ENCODE measurements around the gene PPIP5K2. TPM values are rescaled to one million over a fixed set of nuclear protein-coding genes. Genes with fewer than 3 reads are reported as not detected.
"Not testable (repeated sequence)": the region's sequence is repeated elsewhere in the genome, so short reads cannot be mapped to it uniquely, and the experiment has no call there.

The PPIP5K2 gene
- total RNA-seq, 1 donor from 2014 or later = 70.8 TPM

DNA sequence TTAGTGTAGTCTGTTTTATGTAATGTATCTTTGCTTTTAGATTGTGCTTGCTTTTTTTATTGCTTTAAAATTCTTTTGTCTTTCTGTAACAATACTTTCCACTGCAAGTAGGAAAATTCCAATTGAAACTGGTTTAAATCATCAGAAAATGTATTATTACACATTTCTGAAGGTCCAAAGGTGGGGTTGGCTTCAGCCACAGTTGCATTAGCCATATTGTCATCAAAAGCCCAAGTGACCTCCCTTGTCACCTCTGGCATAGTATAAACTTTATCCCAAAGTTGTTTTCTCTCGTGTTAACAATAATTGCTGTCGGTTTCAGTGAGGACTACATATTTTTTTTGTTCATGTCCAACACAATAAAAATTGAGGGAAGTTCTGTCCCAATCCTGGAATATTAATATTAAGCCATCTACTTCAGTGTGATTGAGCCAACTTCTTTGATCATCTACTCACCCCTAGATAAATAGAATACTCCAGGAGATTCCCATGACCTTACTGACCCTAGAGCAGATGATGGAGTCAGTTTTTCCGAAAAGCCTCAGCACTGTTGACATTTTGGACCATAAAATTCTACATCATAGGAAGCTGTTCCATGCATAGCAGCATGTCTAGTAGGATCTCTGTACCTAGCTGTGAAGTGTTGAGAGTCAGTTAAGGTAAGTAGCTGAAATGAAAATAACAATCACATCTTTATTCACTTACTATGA, 86.0 kb downstream of the PPIP5K2 start:
- intact Hi-C loops (cut with micrococcal nuclease) = no loop called here

DNA sequence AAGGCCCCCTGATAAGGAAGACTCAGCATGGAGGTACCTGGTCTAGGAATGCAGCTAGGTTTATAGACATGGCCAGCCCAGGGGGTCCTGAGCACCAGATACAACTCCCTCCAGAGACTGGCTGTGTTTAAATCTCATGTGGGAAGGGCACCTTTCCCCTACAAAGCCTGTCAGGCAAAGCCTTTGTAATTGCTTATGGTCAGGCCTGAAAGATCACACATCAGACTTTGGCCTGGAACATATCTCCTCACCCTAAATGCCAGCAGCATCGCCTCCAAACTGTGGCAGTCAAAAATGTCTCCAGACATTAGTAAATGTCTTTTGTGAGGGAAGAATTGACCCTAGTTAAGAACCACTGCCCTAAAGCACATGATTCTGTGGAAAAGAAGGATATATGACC, 86.9 kb downstream of the PPIP5K2 start:
- intact Hi-C loops (cut with micrococcal nuclease) = no loop called here

DNA sequence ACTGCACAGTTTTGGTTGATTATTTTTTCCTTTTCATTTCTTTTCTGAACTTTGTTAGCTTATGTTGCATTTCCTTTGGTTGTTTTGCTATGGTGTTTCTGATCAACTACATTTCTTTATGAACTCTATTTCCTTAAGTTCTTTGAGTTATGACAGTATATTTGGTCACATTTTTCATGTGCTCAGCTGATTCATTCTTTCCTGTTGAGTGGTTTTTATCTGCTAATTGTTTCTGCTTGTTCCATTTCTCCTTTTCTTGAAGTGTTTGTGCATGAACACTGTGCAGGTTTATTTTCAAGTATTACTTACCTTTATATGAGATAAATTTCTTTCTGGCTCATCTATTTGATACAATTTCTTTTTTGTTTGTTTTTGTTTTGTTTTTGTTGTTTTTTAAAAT, 87.6 kb downstream of the PPIP5K2 start:
- intact Hi-C loops (cut with micrococcal nuclease) = no loop called here

GRCh38 chr5:103208460-103208859, 88.4 kb downstream of the PPIP5K2 start:
- intact Hi-C loops (cut with micrococcal nuclease) = no loop called here

DNA sequence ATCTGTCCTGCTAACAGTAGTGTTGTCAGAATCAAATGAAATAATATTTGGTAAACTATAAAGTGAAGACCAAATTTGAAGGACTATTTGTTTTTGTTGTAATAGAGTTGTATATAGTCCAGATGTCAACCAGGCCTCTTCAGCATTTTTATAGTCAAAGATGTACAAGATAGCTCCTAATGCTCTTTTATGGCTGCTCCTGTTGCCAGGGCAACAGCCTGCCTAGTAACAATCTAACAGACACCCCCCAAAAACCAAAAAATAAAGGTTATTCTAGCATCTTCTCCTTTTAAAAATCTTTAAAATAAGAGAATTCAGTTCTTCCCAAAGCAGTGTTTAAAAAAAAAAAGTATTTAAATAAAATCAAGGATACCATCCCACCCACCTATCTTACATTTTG, 89.0 kb downstream of the PPIP5K2 start:
- intact Hi-C loops (cut with micrococcal nuclease) = no loop called here

DNA sequence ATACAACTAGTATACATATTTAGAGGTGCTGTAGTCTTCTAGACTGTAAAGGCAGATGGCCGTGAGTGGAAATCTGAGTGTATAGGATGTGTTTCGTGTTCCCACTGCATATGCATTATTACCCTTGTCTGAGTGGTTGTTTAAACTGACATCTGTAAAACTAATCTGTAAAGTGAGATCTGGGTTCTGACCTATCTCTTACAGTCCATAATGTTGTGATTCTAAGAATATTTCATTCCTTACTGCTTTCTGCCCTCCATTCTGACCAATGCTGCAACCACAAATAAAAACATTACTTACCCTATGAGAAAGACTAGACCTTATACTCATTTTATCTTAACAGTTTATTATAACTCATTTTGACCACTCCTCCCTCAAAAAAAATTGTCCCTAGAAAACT, 90.9 kb downstream of the PPIP5K2 start:
- intact Hi-C loops (cut with micrococcal nuclease) = loop anchor here (5.0 kb wide), 1 partner anchor 89 kb away; the partner anchor contains the start of genes GIN1 and PPIP5K2

- intact Hi-C loops (cut with micrococcal nuclease) = loop anchor here (2.0 to 5.0 kb wide), 3 partner anchors 23 to 90 kb away; partner anchors contain the start of genes GIN1, MACIR and PPIP5K2
These were observed 91.8 kb downstream of the PPIP5K2 start for GRCh38 chr5:103211576-103212561.

- intact Hi-C loops (cut with micrococcal nuclease) = no loop called here
These were observed 96.0 kb downstream of the PPIP5K2 start for GRCh38 chr5:103216137-103216536.

GRCh38 chr5:103216697-103217096, 96.6 kb downstream of the PPIP5K2 start:
- intact Hi-C loops (cut with micrococcal nuclease) = no loop called here

DNA sequence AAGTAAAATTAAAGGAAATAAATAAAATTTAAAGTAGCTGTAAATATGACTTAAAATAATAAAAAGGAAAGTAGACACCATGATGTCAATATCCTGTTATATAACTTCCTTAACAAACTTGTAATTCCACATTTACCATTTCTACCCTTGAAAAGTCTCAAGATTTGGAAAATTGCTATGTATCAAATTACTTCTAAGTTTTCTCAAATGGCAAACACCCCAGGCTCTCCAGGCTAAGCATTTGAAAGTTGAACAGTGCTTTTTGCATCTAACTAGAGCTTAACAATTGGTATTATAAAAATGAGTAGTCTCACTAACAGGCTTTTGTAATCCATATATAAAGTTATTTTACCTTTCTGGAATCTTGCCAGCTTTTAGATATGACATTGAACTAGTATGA, 97.0 kb downstream of the PPIP5K2 start:
- intact Hi-C loops (cut with micrococcal nuclease) = no loop called here

GRCh38 chr5:103218164-103218563, 98.1 kb downstream of the PPIP5K2 start:
- intact Hi-C loops (cut with micrococcal nuclease) = no loop called here

- intact Hi-C loops (cut with micrococcal nuclease) = not testable (repeated sequence)
These were observed 99.0 kb downstream of the PPIP5K2 start for GRCh38 chr5:103219074-103219473.

- intact Hi-C loops (cut with micrococcal nuclease) = no loop called here
These were observed 103.2 kb downstream of the PPIP5K2 start for GRCh38 chr5:103223031-103223955.

DNA sequence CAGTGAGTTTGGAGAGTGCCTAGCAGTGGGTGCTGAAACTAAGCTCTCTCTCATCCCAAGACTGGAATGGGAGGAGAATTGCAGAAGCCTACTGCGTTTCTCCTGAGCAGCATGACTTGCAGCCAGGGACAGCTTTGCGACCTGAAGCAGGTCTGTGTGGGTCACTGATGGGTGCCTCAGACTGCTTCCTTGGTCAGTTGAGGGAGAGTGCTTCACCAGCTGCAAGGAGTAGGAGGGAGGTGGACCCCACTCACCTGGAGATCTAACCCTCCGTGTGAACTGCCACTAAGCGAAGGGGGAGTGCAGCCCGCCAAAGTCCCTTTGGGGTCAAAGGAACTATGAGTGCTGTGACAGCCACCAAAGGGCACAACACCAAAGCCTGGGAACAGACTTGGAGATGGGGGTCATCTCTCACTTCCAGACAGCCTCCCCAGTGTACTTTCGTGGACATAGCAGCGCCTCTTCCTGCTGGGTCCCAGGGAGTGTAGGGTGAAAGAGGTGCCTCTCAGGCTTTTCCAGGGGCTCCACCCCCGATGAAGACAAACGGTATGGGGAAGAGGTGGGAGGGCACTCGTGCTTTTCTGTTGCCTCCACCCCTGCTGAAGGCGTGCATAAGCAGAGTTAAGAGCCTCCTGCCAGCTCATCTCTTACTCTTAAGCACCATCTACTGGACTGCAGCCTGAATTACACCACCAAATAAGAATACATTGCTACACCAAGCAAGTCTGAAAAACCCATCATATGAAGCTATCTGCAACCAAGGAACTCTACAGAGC, 104.2 kb downstream of the PPIP5K2 start:
- intact Hi-C loops (cut with micrococcal nuclease) = loop anchor here (1.0 to 2.0 kb wide), 4 partner anchors 85 to 688 kb away; no protein-coding TSS in a partner anchor

GRCh38 chr5:103224894-103225246, 104.8 kb downstream of the PPIP5K2 start:
- intact Hi-C loops (cut with micrococcal nuclease) = loop anchor here (1.0 to 2.0 kb wide), 4 partner anchors 86 to 689 kb away; no protein-coding TSS in a partner anchor

- intact Hi-C loops (cut with micrococcal nuclease) = no loop called here
These were observed 108.0 kb downstream of the PPIP5K2 start for GRCh38 chr5:103228061-103228460.

- intact Hi-C loops (cut with micrococcal nuclease) = no loop called here
These were observed 108.5 kb downstream of the PPIP5K2 start for GRCh38 chr5:103228588-103228987.

GRCh38 chr5:103232393-103232999, 112.4 kb downstream of the PPIP5K2 start:
- intact Hi-C loops (cut with micrococcal nuclease) = loop anchor here (1.0 kb wide), 1 partner anchor 243 kb away; no protein-coding TSS in a partner anchor

GRCh38 chr5:103234239-103234975, 114.3 kb downstream of the PPIP5K2 start:
- intact Hi-C loops (cut with micrococcal nuclease) = no loop called here
